GM21576 (cell line): ENCODE measurements around the gene RBMS3.
"Not testable (repeated sequence)": the region's sequence is repeated elsewhere in the genome, so short reads cannot be mapped to it uniquely, and the experiment has no call there.

Experiments
- ATAC-seq: cut with Tn5 transposase; IDR thresholded peaks from one replicate; pipeline ENCODE4 v1.9.1; 2021; ENCODE audit warnings: mild to moderate bottlenecking, moderate library complexity; ENCODE audit not compliant: unreplicated experiment

RBMS3 gene

GRCh38 chr3:29337565-29337964, 56.7 kb downstream of the RBMS3 start:
- no peak for ATAC-seq

- no peak for ATAC-seq
Observed at GRCh38 chr3:29338377-29338776, 57.5 kb downstream of the RBMS3 start.

GRCh38 chr3:29339016-29339833, 58.4 kb downstream of the RBMS3 start:
- no peak for ATAC-seq

- no peak for ATAC-seq
Observed at GRCh38 chr3:29344154-29344553, 63.3 kb downstream of the RBMS3 start.

GRCh38 chr3:29344935-29345334, 64.1 kb downstream of the RBMS3 start:
- no peak for ATAC-seq

DNA sequence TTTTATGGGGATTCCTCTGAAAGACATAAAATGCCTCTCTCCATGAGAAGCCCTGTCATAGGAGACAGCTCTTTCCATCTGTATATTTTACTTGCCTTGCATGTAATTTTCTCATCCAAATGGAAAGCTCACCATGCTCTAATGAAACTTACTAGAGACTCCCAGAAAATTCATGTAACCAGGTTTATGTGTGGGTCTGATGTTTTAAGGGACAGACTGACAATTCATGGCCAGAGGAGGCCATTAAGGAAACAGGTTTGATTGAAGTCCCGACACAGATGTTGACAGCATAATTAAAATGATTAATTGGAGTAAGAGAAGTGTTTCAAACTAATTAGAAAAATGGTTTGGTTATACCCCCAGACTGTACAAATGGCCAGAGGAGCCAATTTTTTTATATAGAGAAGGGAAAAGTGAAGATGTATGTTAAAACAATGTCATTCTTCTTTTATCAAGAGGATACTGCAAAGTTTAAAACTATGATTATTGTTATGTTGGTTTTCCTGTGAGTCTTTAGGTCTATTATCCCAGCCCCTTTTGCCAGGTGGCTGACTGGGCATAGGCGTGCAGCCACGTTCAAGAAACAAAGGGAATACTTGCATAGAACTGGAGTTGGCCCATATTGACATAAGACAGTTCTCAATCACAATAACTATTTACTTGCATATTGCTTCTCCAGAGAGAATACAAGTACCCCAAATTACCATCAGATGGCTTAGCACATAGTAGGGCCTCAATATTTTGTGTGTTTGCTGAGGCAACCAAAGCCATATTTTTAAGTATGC, 64.8 kb downstream of the RBMS3 start:
- ATAC-seq, result no peak

DNA sequence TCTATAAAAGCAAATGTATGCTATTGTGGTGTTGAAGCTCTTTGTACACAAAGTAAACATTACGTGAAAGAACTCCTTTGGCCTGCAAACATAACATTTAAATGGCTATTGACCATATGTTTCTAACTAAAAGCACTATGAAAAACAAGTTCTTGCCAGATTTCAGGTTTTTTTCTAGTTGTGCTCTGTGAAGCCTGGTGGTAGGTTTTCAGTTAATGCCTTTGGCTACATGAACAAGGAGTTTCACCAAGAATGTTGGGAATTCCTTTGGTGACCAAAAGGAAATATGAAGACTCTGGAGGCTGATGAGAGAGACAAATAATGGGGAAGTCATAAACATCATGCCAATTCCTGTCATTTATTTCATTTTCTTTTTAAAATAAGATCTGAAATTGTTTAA, 66.0 kb downstream of the RBMS3 start:
- no peak for ATAC-seq

DNA sequence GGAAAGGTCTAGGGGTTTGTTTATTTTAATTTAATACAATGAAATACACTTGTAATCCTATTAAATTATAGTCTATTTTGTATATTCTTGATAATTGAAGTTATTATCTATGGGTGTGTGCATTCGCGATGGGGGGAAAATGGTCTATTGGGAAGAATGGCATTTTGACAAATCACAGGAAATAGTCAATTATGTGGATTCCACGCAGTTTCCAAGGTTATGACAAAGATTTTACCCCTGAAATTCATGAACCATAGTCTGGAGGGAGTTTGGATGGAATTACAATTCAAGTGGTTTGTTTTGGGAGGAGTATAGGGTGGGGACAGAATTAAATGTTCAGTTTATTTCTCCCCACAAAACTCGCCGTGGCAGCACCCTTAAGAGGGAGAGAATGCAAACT, 66.5 kb downstream of the RBMS3 start:
- ATAC-seq, result no peak

- no peak for ATAC-seq
Observed at GRCh38 chr3:29348316-29348715, 67.4 kb downstream of the RBMS3 start.

DNA sequence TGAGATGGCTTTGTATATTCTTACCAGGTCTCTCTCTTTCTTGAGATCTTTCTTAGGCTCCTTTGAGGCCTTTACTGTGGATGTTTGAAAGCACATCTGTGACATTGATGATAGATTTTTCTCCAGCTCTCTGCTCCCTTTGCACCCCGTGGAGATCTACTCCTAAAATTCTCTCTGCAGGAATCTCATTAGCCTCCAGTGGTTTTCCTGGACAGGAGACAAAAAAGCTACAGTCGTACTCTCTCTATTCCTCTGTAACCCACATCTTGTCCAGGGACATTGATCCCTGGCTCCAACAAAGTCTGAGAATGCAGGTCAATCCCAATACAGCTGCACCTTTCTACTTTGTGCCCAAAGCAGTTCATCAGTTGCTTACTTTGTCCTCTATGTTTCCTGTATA, 68.2 kb downstream of the RBMS3 start:
- ATAC-seq, result no peak

DNA sequence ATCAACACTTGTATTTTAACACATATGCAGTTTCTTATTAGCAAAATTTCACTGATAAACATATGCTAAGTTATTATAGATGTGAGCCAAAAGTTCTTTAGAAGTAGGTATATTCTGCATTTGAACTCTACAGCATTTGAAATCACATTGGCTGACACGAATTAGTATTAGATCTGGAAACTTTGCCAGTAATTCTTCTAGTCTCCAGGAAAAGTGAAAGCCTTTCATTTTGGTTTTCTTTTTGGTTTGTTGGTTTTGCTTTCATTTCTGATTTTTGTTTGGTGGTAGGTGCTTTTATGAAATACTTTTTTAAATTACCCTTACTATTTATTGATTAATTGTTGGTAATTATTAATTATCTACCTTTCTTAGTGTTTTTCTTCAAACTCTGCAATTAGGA, 72.9 kb downstream of the RBMS3 start:
- no peak for ATAC-seq

DNA sequence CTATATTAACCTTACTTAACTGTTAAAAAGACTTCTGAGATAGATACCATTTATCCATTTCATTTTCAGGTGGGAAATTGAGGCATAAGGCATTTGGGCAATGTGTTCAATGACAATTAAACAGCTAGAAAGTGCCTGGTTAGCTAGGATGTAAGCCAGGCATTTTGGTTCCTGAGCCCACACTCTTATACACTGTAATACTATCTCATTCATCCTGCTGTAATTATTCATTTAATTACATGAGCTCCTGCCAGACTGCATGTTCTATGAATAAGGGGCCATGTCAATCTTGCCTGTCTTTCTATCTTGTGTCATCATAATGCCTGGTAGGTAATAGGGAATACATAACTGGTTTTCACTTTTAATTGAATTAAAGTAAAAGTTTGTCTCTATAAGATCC, 74.0 kb downstream of the RBMS3 start:
- ATAC-seq, result no peak

- ATAC-seq, result no peak
Observed at GRCh38 chr3:29356062-29356461, 75.2 kb downstream of the RBMS3 start.

DNA sequence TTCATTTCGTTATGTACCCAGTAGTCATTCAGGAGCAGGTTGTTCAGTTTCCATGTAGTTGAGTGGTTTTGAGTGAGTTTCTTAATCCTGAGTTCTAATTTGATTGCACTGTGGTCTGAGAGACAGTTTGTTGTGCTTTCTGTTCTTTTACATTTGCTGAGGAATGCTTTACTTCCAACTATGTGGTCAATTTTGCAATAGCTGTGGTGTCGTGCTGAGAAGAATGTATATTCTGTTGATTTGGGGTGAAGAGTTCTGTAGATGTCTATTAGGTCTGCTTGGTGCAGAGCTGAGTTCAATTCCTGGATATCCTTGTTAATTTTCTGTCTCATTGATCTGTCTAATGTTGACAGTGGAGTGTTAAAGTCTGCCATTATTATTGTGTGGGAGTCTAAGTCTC, 79.4 kb downstream of the RBMS3 start:
- ATAC-seq, result not testable (repeated sequence)

DNA sequence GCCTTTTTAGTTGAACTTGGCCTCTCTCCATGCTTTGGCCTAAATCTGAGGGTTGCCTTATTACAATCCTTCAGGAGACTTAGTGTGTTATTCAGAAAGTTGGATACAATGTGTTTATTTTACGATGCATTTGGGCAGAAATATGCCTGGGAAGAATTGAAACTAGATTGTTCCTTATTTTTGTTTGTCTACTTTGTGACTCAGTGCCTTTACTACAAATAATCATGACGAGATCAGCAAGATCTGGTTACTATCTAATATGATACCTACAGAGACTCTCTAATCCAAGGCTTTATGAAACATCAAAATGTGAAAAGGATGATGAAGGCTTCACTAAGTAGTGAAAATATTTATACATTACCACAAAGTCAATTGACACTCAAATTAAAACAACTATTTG, 82.2 kb downstream of the RBMS3 start:
- ATAC-seq, result no peak

GRCh38 chr3:29370021-29370420, 89.2 kb downstream of the RBMS3 start:
- no peak for ATAC-seq

DNA sequence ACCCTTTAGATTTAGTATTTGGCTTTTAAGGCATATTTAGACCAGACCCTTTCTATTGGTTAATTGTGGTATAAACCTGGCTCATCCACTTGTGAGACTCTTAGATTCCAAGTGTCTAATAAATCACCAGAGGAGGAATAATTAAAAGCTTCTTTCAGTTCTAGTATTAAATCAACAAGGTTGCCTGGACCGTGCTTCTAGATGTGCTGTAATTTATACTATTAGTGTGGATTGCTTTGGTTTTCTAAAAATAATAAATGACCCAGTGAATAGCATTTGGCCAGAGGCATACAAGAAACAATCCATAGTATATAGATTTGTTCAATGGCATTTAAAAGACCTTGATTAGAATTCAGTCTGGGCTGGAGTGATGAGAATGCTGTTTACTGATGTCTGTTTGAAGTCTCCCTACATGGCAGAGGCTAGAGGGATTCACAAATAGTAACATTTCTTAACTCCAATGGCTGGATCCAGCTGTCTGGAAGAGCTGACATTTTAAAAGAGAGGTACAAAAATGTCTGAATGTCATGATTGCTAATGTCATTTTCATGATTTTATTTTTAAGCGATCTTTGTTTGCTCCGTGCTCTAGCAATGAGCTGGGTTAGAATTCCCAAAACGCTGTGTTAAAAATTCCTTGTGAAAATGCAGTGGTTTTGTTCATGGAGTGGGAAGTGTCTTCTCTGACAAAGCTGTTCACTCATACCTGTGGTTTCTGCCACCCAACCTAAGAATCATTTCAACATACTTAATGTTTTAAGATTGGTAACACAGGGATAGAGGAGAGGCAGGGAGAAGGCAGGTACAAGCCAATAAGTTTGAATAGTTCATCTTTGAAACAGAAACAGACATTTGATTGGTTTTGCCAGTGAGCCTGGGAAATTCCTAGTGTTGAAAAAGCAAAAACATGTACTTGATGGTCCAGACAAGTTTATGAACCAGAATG, 89.9 kb downstream of the RBMS3 start:
- ATAC-seq, result no peak

DNA sequence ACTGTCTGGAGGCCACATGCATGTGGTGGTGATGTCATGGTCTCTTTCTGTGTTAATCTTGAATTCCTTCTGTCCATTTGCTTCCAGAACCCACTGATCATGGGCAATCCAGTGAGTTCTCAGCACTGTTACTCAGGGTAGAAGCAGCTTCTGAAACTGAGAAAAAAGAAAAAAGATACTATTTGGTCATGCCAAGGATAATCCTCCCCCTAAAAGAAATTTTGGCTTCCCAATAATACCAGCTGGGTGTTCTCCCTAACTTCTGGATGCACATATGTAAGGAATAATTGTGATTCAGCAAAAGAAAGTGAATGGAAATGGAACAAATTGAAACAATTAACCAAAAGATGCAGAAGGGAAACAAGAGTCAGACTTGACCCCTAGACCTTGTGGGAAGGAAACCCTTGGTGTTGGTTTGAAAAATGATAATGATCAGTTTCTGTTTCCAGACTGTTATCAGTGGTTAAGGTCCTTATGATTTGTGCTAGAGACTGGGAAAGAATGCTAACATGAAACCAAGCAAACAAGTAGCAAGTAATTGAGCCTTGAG, 92.3 kb downstream of the RBMS3 start:
- no peak for ATAC-seq

- no peak for ATAC-seq
Observed at GRCh38 chr3:29374226-29374625, 93.4 kb downstream of the RBMS3 start.

DNA sequence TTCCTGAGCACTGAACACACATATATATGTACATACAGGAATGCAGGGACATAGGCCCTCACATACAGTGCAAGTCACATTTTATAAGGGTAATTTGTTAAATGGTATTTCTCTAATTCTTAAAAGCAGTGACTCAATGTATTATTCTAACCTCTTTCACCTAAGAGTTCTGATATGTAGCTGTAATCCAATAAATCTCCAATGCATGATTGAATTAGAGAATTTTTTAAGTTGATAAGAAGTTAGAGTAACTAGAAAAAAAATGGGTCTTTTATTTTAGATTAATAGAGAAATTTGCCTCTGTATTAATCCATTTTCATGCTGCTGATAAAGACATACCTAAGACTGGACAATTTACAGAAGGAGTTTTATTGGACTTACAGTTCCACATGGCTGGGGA, 98.2 kb downstream of the RBMS3 start:
- no peak for ATAC-seq

DNA sequence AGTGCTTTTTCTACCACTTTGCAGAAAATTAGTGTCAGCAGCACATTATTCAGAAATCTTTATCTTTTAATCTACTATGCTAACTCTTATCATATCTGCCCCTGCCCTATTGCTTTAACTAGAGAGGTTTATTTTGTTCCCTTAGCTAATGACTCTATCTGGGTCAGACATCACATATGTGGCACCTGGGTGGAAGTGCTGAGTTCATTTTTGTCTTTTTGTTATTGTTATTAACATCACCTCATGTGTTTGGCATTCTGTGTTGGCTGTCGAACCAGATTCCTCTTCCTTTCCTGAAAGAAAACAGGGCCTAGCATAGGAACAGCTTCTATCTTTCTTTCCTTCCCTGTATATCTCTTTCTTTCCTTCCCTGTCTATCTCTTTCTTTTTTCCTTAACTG, 100.7 kb downstream of the RBMS3 start:
- ATAC-seq, result no peak
